HG03060 (cell line): ENCODE results near the gene SDC4.
A peak's percentile ranks its signal among the peaks of the same experiment; 100 is the strongest.
"Not testable (repeated sequence)": the region's sequence is repeated elsewhere in the genome, so short reads cannot be mapped to it uniquely, and the experiment has no call there.

Experiments used
- ATAC-seq: cut with Tn5 transposase; IDR thresholded peaks from one replicate; pipeline ENCODE4 v1.9.1; 2021; ENCODE audit warnings: low read depth, moderate number of reproducible peaks; ENCODE audit not compliant: unreplicated experiment

Gene SDC4

DNA sequence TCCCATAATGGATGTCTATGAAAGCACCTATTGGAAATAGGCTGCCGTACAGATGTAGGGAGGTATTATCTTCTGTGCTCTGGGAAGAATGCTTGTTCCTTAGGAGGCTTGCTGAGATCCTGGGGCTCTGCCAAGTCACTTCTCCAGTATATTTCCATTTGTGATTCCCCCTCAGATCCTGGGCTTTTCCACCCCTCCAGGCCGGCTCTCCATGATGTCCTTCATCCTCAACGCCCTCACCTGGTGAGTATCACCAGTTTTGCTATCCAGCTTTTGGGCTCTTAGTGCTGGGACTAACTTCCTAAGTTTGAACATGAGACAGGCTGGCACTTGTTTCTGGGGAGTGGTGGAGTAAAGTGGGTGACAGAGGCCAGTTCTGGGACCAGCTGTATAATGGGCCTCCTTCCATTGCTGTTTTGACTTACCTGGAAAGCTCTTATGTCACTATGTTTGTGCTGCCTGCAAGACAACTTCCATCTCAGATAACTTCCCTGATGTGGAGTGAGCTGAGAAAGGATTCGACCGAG is 17.3 kb upstream of the SDC4 start:
- no peak for ATAC-seq

DNA sequence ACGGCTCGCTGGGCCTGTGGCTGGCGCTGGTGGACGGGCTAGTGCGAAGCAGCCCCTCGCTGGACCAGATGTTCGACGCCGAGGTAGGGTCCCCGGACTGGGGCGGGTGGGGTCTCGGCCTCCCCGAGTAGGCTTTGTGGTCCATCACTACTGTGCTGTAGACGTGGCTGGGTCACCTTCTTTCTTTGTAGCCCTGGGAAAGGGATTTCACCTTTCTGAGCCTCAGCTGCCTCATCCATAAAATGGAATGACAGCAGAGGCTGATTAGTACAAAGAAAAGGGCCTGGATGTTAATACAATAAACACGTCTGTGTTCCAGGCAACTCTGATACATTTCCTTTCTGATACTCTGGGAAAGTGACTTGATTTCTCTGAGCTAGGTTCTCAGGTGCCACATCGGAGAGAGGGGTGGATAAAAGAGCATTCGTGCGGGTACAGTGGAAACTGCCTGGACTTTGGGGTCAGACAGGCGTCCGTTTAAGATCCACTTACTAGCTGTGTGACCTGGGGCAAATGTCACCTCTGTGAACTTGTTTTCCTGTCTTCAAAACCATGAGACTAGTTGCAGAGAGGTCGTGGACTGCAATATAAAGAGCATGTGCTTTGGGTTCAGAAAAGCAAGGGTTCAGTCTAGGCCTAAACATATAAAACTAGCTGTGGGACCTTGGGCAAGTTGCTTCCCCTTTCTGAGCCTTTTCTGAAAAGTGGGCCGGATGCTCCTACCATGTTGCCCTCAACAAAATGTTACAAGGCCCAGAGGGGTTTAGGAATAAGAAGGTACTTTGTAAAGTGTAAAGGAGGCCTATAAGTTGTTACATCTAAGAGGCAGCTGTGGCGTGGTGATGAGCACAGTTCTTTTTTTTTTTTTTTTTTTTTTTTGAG is 15.6 kb upstream of the SDC4 start:
- ATAC-seq = no peak

DNA sequence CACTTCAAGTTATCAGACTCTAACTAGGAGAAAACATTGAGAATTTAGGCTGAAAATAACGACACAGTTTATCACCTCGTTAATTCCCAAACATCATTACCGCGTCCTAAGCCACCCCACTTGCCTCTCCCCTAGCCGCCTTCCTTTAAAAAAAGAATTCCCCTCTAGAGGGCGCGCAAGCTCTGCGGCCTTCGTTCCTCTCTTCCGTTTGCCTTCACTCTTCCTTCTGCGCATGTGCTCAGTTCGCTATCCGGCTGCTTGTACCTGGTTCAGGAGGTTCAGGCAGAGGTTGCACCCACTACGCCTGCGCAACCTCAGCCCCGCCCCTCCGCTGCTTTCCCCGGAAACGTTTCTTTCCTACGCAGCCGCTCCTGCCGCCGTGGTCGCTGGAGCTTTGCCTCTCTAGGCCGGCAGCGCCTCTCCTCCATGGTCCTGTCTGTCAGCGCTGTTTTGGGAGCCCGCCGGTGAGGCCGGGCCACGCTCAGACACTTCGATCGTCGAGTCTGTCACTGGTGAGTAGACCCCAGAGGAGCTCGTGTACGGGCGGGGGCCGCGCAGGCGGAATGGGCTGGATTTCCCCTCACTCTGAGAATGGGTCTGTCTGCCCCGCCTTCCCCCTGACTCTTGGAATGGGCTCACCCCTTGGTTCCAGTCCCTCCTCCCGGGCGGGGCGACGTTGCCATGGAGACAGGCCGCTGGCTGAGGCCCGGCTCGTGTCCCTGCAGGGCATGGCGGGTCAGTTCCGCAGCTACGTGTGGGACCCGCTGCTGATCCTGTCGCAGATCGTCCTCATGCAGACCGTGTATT is 14.8 kb upstream of the SDC4 start, which contains the start of gene SYS1:
TSS of gene SYS1 (plus strand) at position 353 of the 807 bp plus-strand sequence. CDS start at position 729, 376 bp downstream.
- ATAC-seq = peak; percentile 80

DNA sequence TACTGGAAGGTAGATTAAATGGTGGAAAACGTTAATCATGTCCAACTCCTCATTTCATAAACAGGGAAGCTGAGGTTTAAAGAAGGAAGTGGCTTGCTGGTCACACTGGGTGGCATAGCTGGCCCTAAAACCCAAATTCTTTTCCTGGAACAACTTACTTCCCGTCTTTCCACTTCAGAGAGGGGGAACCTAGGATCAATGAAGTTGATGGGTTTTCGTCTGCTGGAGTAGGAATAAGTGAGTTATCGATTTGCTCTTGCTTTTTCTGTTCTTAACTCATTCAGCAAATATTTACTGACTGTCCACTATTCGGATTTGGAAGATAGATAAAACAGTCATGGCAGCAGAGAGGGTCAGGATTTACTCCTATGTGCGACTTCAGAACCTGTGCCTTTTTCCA is 13.6 kb upstream of the SDC4 start:
- no peak for ATAC-seq

DNA sequence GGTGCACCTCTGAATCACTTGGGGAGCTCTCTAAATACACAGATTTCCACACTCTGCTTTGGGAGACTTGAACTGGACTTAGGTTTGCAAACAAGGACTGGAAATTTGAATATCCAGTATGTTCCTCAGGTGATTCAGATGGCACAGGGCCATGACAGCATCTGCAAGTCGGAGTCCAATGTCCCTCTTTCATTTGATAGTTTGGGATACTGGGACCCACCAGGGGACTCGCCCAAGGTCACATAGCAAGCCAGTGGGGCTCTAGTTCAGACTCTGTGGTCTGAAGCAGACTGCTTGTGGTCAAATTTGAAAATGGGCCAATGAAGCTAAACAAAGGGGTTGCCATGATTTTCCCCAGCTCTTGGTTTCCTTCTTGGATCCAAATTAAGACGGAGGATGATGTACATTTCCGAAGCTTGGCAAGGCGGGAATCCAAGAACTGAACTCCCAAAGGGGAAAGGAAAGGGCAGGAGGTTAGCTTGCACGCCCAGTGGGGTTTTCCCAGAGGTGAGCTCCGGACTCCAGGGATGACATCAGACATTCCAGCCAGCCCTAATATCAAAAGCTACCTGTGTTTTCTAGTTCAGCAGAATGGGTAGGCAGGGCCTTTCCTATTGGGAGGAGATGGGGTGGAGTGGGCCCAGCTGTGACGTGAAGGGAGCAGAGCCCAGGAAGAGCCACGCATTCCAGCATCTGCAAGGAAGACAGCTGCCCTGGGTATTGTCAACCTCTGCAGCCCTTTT is 11.4 kb upstream of the SDC4 start:
- ATAC-seq = no peak

DNA sequence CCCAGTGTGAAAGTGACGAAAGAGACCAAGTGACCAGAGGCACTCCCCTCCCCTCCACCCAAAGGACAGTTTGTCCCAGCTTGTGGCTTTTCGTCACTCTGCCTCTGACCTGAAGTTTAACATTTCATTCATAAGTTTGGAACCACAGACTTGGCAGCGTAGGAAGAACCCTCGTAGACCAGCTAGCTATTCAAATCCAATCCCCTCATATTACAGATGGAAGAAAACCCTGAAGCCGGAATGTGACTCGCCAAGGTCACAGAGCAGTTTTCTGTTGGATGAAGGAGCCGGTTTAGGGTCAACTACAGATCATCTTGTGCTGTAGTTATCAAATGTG is 10.8 kb upstream of the SDC4 start:
- ATAC-seq = no peak

DNA sequence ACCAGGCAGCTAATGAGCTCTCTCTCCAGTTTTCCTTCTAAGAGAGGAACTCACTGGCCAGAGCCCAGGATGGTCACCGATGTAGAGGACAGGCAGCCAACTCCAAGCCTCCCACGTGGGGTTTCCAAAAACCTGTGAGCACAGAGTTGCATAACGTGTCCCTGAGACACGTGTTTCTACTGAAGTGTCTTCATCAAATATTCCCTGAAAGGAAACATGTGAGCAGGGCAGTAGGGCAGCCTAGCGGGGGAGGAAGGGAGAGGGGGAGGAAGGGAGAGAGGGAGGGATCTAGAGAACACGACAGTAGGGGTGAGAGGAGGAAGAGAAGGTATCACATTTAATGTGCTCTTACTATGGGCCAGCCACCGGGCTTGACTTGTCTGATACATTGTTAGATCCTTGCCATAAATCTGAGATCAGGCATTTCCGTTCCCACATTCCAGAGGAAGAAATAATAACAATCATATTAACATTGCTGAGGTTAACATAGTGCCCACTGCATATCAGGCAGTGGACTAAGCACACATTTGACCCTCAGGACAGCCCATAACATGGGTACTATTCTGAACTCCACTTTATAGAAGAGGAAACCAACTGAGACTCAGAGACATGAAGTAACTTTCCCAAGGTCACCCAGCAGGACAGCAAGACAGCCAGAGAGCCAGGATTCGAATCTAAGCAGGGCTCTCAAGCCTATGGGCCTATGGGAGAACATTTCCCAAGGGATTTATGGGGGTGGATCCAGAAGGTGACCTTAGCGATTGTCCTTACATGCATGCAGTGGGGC is 10.3 kb upstream of the SDC4 start:
- no peak for ATAC-seq

DNA sequence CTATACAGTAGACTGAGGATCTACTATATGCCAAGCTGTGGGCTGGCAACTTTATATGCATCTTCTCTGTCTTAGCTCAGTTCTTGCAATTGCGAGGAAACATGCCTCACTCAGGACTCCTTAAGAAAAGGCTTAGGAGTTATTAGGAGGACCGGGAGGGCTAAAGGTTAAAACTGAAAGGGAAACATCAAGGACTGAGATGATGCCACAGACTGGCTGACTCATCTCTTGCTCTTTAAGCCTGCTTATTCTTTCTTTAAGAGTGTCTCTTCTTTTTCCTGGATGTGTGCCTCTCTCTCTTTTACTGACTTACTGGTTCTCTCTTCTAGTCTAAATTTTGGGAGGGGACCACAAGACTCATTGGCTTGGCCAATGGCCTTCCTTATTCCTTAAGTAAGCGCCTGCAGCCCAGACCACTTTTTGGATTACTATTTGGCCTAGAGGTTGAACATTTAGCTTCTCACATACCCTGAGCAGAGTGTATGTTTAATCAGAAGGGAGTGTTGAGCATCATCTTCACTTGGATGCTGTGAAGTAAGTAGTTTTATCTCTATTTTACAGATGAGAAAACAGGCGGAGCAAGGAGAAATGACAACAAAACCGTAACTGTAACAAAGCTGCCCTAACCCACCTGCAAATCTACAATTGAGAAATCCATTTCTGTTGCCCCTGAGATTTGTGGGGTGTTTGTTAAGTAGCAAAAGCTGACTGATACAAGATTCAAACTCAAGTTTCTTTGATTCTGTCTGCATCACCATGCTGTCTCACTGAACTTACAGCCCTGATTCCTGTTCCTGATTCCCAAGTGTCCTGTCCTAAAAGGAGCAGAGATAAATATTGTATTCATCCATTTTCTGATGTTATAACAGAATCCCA is 7.2 kb upstream of the SDC4 start:
- no peak for ATAC-seq

DNA sequence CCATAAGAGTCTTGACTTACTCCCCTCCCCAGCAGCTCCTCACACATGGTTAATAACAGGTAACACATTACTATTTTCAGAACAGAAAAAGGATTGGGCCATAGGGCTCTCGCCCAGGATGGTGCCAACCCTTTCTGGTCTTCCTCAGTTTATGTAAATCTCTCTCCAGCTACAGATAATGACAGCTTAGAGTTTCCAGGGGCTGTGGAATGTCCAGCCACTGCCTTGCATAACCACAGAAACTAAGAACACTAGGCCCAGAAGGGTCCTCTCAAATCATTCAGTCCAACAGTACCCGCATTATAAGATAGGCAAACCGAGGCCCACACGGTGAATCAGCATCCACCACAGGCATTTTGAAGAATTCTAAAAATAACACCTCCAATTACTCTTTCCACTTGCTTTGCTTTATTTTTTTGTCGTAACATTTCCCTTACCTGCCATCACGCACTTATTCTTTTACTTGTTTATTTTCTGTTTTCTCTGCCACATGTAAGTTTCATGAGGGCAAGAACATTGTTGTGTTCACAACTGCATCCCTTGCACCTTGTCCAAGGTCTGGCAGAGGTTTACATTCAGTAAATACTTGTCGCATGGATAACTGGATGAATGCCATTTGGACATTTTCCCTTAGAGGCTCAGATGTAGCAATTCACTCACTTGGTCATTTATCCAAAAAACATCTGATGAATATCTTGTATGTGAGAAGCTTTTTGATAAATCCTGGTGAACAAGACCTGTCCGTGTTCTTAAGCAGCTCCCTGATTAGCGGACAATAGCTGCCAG is 6.4 kb upstream of the SDC4 start:
- ATAC-seq = no peak

DNA sequence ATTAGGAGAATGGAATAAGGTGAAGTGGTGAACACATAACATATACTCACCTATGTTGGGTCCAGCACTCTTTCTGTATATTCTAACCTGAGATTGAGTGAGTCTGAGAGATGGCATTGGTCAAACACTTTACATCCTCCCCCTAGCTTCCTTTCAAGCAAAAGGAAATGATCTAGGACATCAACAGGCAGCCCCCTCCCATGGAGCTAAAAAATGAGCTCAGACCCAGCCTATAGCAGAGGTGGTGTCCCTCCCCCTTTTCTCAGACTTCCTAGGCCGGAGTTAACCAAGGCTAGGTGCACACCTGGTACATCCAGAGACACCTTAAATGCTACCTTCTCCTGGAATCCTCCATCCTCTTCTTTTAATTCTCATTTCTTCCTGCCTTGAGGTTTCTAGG is 5.5 kb upstream of the SDC4 start:
- no peak for ATAC-seq

DNA sequence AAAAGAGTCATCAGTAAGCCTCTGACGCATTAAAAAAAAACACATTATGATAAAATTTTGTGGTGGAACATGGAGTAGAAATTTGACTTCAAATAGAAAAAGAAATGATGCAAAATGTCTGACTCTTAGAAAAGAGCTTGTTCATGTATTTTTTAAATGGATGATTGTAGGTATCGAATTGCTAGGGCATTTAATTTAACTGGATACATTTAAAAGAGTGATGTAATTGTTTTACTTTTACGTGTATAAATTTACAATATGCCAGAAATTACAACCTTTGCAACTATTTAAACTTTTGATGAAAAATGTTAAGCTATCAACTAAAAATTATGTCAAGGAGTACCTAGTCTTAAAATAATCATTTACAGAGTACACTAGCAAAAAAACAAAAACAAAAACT is 4.5 kb upstream of the SDC4 start:
- no peak for ATAC-seq

DNA sequence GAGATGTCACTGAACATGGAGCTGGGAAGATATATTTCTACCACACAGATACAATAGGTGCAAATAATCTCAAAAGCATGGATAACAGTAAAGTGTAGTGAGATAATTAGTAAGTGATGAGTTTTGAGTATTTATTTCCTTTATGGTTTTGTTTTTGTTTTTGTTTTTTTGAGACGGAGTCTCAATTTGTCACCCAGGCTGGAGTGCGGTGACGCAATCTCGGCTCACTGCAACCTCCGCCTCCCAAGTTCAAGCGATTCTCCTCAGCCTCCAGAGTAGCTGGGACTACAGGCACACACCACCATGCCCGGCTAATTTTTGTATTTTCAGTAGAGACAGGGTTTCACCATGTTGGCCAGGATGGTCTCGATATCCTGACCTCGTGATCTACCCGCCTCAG is 2.6 kb upstream of the SDC4 start:
- ATAC-seq = not testable (repeated sequence)

DNA sequence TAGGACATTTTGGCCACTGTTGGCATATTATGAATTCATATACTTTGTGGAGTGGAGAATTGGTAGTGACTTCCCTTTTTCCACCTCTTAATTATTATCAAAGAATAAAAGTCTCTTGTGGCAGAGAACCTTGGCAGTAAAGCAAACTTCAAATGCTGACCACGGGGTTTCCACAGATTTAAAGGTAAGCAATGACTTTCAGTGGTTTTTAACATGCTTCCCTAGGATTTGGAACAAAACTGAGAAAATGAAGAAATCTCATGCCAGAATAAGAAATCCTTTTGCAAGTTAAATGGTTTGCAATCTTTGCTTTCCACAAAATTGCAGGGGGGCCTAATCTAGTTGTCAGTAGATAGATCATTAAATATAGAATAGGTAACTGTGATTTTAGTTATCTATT is 2.0 kb upstream of the SDC4 start:
- ATAC-seq = no peak

DNA sequence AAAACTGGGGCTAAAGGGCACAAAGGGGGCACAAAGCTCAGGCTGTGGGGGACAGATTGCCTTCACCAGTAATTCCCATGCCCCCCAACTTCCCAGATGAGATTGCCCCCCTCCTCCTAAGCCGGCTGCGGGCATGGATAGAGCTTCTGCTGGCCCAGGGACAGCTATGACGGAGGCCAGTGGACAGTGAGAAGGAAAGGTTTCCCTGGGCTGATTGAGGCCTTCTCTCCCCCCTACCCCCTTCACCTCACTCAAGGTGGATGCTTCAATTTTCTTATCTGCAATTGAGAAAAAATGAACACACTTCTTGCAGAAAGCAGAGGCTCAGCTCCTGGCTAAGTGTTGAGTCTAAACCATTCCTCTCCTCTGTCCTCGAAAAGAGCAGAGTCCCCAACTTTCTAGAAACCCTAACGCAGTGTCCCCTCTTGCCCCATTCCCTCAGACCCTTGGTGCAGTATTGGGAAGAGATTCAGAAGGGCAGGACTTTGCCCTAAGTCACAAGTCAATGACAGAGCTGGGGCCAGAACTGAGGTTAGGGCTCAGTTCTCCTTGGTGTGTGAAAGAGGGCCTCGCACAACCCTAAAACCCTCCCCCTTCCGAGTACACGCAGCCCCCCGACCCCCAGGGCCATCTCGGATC is 808 bp downstream of the SDC4 start:
- ATAC-seq = no peak

DNA sequence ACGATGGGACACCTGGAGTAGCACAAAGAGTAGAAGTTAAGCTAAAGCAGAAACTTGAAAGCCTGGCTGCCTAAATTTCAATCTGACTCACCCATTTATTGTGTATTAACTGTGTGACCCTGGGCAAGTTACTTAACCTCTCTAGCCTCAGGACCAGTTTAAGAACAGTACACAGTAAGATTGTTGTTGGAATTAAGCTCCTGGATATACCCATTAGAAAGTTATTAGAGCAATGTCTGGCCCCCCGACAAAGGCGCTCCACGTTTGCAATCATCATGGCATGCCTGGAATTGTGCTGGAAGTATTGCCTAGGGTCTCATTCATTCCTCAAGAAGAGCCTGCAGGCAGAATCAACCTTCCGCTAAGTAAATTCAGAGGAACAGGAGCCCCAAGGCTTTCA is 1.4 kb downstream of the SDC4 start:
- no peak for ATAC-seq

DNA sequence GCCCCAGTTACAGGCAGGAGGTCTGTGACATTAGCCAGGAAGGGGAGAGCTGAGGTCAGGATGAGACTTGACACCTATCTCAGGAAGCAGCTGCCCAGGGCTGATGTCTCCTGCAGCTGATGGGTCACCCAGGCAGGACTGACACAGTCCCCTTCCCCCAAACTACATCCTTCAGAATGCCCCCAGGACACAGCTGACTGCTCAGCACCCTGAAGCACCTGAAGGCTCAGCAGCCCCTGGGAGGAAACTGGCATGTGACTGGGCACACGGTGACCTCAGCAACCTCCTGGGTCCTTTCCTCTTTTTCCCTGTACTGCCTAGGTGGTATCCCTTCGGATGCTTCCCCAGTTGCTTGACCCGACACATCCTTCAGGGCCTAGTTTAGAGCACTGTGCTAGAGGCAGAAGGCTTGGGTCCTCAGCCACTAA is 1.9 kb downstream of the SDC4 start:
- no peak for ATAC-seq

DNA sequence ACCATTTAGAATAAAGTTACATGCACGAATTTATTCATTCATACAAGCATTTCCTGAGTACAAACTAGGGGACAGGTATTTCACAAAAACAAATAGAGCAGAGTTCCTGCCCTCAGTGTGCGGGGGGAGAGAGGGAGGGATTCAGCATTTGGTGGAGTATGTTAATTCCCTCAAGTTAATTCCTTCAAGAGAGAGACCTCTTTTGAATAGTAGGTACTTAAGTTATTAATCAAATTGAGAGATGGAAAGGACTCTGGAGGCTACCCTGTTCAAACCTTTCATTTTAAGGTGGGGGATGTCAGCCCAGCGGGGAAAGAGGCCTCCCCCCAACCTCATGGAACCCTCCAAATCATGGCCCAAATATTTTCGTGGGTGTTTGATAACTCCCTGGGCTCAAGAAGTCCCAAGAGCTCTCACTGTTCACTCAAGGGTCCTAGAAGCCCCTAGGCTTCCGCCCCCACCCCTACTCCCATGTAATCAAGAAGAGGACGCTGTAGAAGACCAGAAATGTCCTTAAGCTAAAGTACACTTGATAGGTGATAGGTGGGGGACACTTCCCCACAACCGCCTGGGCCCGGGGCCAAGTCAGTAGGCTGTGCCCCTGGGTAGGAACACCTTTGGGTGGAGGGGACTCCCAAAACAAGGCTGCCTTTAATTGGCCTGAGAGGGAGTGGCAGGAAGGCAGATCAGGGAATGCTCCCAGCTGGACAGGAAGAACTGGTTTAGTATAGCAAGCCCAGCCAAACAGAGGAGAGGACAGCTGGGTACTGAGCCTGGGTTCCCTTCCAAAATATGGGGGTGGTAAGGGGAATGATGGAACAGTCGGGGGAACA is 2.9 kb downstream of the SDC4 start:
- no peak for ATAC-seq
